Nephron progenitor cell (in vitro differentiated cells): ENCODE data around the gene HSP90AB1.
A peak's percentile ranks its signal among the peaks of the same experiment; 100 is the strongest.

ENCODE experiments used
- DNase-seq: peaks from one replicate; pipeline ENCODE4 v3.0.0; 2021
- H3K27ac Mint-ChIP-seq: 2 replicates; pipeline ENCODE4 v1.8.0; 2021; ENCODE audit warnings: mild to moderate bottlenecking, moderate library complexity, mixed read lengths
- H3K27me3 Mint-ChIP-seq: 2 replicates; pipeline ENCODE4 v1.8.0; 2021; ENCODE audit warnings: mild to moderate bottlenecking, low read depth, mixed read lengths; ENCODE audit not compliant: poor library complexity
- H3K36me3 Mint-ChIP-seq: 2 replicates; pipeline ENCODE4 v1.8.0; 2021; ENCODE audit warnings: low read depth, mixed read lengths
- H3K4me1 Mint-ChIP-seq: 2 replicates; pipeline ENCODE4 v1.8.0; 2021; ENCODE audit warnings: mixed read lengths
- H3K4me3 Mint-ChIP-seq: 2 replicates; pipeline ENCODE4 v1.8.0; 2021; ENCODE audit warnings: mild to moderate bottlenecking, moderate library complexity, mixed read lengths
- H3K9me3 Mint-ChIP-seq: 2 replicates; pipeline ENCODE4 v1.8.0; 2021; ENCODE audit warnings: mild to moderate bottlenecking, moderate library complexity, mixed read lengths
- CTCF ChIP-seq: fragments of 200-600 bp; sonication (generic); IDR thresholded peaks from 2 replicates; pipeline ENCODE4 v1.5.0; 2021; ENCODE audit warnings: antibody characterized with exemption

HSP90AB1 gene

DNA sequence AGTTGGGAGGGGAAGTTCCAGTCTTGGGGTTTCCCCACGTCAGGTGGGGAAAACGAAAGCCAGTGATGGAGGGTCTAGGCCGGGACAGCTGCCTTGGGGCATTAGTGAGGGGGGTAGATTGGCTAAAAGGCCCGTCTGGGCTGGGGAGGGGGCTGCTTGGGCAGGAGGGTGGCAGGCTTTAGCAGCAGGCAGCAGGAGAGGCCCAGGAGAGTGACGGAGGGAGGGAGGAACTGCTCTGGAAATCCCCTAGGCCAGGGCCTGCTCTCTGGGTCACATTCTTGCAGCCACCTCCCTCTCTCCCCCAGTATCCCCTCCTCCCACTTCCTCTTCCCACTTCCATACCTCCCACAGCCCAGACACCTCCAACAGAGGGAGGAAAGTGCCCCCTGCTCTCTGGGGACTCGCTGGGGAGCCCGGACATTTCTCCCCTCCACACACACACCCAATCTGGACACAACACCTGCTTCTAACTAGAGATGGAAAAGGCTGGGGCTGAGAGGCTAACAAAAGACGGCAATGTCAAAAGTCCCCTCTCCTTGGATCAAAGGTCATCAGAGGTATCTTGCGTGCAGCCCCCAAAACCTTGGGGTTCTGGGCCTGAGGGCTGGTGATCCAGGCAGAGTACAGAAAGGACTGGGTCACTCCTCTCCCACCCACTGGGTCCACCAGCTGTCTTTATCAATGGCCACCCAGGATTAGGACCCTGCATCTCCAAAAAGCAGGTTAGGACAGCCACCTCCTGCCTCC lies 16.6 kb downstream of the HSP90AB1 start:
- no peak for TF ChIP-seq CTCF
- no peaks in the 10 kb centered on the region for H3K9me3 Mint-ChIP-seq
- H3K4me3 Mint-ChIP-seq = peak overlapping the region; percentile 92
- peak; percentile 42 for DNase-seq
- peaks cover 63% of the 10 kb centered on the region for H3K4me1 Mint-ChIP-seq
- H3K36me3 Mint-ChIP-seq = peaks cover 7% of the 10 kb centered on the region
- H3K27me3 Mint-ChIP-seq = peaks cover 2% of the 10 kb centered on the region
- no peak overlapping the region for H3K27ac Mint-ChIP-seq

GRCh38 chr6:44264154-44265006 lies 17.5 kb downstream of the HSP90AB1 start:
- Mint-ChIP-seq H3K27ac (no peak overlapping the region), H3K9me3 (no peaks in the 10 kb centered on the region), H3K27me3 (peaks cover 5% of the 10 kb centered on the region), H3K4me3 (peak overlapping the region; percentile 92), H3K36me3 (no peaks in the 10 kb centered on the region), H3K4me1 (peaks cover 69% of the 10 kb centered on the region)
- no peak for DNase-seq
- no peak for TF ChIP-seq CTCF

DNA sequence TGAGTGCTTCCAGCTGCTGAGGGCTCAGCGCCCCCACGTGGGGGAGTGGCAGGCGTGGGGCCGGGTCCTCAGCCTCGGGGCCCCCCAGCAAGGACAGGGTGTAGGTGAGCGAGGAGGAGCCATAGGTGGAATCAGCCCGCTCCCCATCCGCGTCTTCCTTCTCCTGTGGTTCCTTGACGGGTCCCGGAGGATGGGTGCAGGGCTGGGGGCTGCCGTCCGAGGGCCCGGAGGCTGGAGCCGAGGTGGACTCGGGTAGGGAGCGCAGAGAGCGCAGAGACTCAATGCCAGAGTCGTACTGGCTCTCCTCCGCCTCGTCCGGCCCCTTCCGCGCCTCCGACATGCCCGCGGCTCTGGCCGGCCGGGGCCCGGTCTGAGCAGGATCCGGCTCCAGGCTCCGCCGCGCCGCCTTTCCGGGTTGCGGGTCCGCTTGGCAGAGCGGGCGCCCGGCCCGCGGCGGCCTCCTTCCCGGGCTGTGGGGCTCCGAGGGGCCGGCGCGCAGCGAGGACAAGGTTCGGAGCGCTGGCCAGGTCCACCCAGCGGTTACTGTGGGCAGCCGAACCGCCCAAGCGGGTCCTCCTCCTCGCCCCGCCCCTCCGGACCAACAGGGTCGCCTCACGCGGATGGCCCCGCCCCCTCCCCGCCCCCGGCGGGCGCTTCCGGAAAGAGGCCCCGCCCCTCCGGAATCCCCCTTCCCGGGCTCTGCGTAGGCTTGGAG lies 18.3 kb downstream of the HSP90AB1 start, which contains the start of gene NFKBIE:
Gene NFKBIE (minus strand): TSS at position 545 of the 715 bp plus-strand sequence. CDS start 205 bp downstream, at position 340.
- no peak within 1 kb of the TSS for H3K27ac Mint-ChIP-seq
- TF ChIP-seq CTCF = no peak
- H3K27me3 Mint-ChIP-seq = peaks cover 13% of the 10 kb centered on the region
- DNase-seq = peak; percentile 98
- H3K36me3 Mint-ChIP-seq = no peaks in the 10 kb centered on the region
- H3K4me3 Mint-ChIP-seq = peak within 1 kb of the TSS; percentile 92
- no peaks in the 10 kb centered on the region for H3K9me3 Mint-ChIP-seq
- peaks cover 76% of the 10 kb centered on the region for H3K4me1 Mint-ChIP-seq

DNA sequence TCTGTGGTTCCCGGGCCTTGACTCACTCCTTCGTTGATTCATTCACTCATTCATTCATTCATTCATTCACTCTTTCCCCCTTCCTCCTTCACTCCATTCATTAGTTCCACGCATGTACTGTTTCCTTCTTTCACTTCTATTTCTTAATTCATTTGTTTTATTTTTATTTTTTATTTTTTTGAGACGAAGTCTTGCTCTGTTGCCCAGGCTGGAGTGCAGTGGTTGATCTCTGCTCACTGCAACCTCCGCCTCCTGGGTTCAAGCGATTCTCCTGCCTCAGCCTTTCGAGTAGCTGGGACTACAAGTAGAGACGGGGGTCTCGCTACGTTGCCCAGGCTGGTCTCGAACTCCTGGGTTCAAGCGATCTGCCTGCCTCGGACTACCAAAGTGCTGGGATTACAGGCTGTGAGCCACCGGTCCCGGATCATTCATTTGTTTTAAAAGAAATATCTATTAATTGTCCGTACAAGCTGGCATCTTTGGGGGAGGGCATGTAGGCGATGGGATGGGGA lies 18.9 kb downstream of the HSP90AB1 start:
- Mint-ChIP-seq H3K9me3 (no peaks in the 10 kb centered on the region), H3K36me3 (no peaks in the 10 kb centered on the region), H3K4me1 (peaks cover 76% of the 10 kb centered on the region), H3K4me3 (peak overlapping the region; percentile 92), H3K27me3 (peaks cover 14% of the 10 kb centered on the region), H3K27ac (no peak overlapping the region)
- no peak for DNase-seq
- TF ChIP-seq CTCF = no peak

DNA sequence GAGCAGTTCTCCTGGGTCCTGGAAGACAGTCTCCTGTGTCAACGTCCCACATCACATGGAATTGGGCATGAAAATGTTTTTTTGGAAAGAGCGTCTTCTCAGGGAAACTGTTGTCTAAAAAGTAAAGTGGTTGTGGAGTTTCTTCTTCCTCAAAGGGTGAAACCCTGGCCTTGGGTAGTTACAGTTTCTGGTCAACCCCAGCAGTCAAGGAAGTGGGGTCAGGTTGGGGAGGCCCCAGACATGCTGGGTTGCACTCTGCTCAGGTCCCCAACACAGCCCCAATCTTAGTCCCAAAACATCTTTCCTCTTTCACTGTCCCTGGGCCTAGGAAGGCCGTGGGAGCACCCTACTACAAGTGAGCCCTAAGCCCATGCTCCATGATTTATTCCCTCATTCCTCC lies 19.4 kb downstream of the HSP90AB1 start:
- H3K27ac Mint-ChIP-seq = no peak overlapping the region
- no peaks in the 10 kb centered on the region for H3K9me3 Mint-ChIP-seq
- H3K4me3 Mint-ChIP-seq = peak overlapping the region; percentile 92
- peaks cover 14% of the 10 kb centered on the region for H3K27me3 Mint-ChIP-seq
- TF ChIP-seq CTCF = no peak
- DNase-seq = no peak
- H3K36me3 Mint-ChIP-seq = no peaks in the 10 kb centered on the region
- H3K4me1 Mint-ChIP-seq = peaks cover 80% of the 10 kb centered on the region
